ENCODE measurements around the gene TMEM183A. TPM values are rescaled to one million over a fixed set of nuclear protein-coding genes. Genes with fewer than 3 reads are reported as not detected.
"Not testable (repeated sequence)": the region's sequence is repeated elsewhere in the genome, so short reads cannot be mapped to it uniquely, and the experiment has no call there.

The TMEM183A gene
- total RNA-seq, 1 donor from 2014 or later: 79.2 TPM

- no peak overlapping the region for H3K4me3 ChIP-seq (ENCODE audit: low read depth, low read length)
- TF ChIP-seq, protein P1, sequence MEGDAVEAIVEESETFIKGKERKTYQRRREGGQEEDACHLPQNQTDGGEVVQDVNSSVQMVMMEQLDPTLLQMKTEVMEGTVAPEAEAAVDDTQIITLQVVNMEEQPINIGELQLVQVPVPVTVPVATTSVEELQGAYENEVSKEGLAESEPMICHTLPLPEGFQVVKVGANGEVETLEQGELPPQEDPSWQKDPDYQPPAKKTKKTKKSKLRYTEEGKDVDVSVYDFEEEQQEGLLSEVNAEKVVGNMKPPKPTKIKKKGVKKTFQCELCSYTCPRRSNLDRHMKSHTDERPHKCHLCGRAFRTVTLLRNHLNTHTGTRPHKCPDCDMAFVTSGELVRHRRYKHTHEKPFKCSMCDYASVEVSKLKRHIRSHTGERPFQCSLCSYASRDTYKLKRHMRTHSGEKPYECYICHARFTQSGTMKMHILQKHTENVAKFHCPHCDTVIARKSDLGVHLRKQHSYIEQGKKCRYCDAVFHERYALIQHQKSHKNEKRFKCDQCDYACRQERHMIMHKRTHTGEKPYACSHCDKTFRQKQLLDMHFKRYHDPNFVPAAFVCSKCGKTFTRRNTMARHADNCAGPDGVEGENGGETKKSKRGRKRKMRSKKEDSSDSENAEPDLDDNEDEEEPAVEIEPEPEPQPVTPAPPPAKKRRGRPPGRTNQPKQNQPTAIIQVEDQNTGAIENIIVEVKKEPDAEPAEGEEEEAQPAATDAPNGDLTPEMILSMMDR (conservative IDR thresholded peaks at IDR 0.05; ENCODE audit: low read depth, low read length): no peak
- DNase-seq (ENCODE audit: low read depth): no peak
These were observed 32.3 kb upstream of the TMEM183A start for GRCh38 chr1:202974856-202975255.

- DNase-seq (ENCODE audit: low read depth): no peak
- no peak overlapping the region for H3K4me3 ChIP-seq (ENCODE audit: low read depth, low read length)
- TF ChIP-seq, protein P1 (conservative IDR thresholded peaks at IDR 0.05; ENCODE audit: low read depth, low read length): no peak
These were observed 30.5 kb upstream of the TMEM183A start for GRCh38 chr1:202976633-202977032.

GRCh38 chr1:202979459-202979858, 27.7 kb upstream of the TMEM183A start:
- TF ChIP-seq, protein P1 (conservative IDR thresholded peaks at IDR 0.05; ENCODE audit: low read depth, low read length): no peak

GRCh38 chr1:202981939-202982338, 25.2 kb upstream of the TMEM183A start:
- DNase-seq (ENCODE audit: low read depth): no peak
- H3K4me3 ChIP-seq (ENCODE audit: low read depth, low read length): no peak overlapping the region
- TF ChIP-seq, protein P1 (conservative IDR thresholded peaks at IDR 0.05; ENCODE audit: low read depth, low read length): no peak

More at GRCh38 chr1:202979459-202979858, 27.7 kb upstream of the TMEM183A start:
- DNase-seq (ENCODE audit: low read depth): no peak
- H3K4me3 ChIP-seq (ENCODE audit: low read depth, low read length): no peak overlapping the region

GRCh38 chr1:202982715-202983430, 24.3 kb upstream of the TMEM183A start:
- no peak for DNase-seq (ENCODE audit: low read depth)

GRCh38 chr1:202986120-202986519, 21.1 kb upstream of the TMEM183A start:
- not testable (repeated sequence) for DNase-seq (ENCODE audit: low read depth); H3K4me3 ChIP-seq (ENCODE audit: low read depth, low read length)

More at GRCh38 chr1:202982715-202983430, 24.3 kb upstream of the TMEM183A start:
- TF ChIP-seq, protein P1 (conservative IDR thresholded peaks at IDR 0.05; ENCODE audit: low read depth, low read length): no peak
- H3K4me3 ChIP-seq (ENCODE audit: low read depth, low read length): no peak overlapping the region

- H3K4me3 ChIP-seq (ENCODE audit: low read depth, low read length): no peak overlapping the region
- no peak for DNase-seq (ENCODE audit: low read depth)
- TF ChIP-seq, protein P1 (conservative IDR thresholded peaks at IDR 0.05; ENCODE audit: low read depth, low read length): no peak
These were observed 19.9 kb upstream of the TMEM183A start for GRCh38 chr1:202987255-202987654.

Measured in epithelial cell of proximal tubule (primary cell).